HG02642 (cell line): Measurements from ENCODE around the gene COPZ1.
"Not testable (repeated sequence)": the region's sequence is repeated elsewhere in the genome, so short reads cannot be mapped to it uniquely, and the experiment has no call there.

Experiments
- ATAC-seq: cut with Tn5 transposase; IDR thresholded peaks from one replicate; pipeline ENCODE4 v1.9.1; 2021; ENCODE audit warnings: mild to moderate bottlenecking; ENCODE audit not compliant: unreplicated experiment, poor library complexity

The COPZ1 gene, protein sequence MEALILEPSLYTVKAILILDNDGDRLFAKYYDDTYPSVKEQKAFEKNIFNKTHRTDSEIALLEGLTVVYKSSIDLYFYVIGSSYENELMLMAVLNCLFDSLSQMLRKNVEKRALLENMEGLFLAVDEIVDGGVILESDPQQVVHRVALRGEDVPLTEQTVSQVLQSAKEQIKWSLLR

DNA sequence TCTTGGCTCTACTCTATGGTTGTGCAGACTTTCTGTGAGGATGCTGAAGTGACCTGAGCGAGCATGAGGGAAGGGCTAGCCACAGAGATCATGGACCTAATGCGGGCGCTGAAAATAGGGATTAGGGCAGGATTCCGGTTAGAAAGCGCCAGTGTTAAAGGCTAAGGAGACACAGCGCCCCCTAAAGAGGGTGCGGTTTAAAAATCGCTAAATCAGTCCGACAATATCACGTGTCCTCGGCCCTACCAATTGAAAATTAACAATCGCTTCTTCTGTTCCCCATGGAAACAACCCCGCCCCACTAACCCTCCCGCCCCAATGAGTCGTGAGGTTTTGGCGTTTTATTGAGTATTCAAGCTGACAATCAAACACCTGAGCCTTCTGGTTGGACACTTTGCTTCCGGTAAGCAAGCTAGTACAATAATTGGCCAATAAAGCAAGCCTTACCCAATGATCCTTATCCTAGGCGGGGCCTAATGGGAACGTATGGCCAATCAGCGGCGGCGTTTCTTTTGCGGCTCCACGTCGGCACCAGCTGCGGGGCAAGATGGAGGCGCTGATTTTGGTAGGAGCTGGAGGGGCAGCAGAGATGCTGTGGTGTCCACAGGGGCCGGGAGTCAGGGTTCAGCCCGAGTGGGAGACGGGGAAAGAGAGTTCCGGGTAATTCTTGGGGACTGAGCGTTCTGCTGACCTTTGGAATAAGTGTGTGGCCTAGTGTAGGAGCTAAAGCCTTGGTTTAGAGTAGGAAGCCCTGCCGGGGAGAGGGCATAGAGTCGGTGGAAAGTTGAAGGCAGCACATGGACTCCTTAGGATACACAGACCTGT lies at the start of gene COPZ1:
COPZ1 (plus strand) TSS at position 515 of the 825 bp plus-strand sequence; CDS start at position 548, 33 bp downstream.
- ATAC-seq = peak; percentile 99

DNA sequence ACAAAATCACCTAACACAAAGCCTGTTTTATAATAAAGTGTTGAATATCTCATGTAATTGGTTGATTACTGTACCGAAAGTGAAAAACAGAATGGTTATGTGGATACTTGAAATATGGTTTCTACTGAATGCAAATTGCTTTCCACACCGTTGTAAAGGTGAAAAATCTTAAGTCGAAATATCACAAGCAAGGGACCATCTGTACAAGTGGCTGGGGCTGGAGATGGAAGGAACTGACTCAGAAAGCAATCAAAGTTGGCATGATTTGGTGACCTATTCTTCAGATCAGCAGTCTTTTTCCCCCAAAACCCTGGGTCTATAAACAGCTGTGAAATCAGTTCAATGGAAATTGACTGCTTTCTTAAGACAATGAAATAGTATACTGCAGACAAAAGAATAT lies 48.6 kb upstream of the COPZ1 start:
- ATAC-seq = no peak

DNA sequence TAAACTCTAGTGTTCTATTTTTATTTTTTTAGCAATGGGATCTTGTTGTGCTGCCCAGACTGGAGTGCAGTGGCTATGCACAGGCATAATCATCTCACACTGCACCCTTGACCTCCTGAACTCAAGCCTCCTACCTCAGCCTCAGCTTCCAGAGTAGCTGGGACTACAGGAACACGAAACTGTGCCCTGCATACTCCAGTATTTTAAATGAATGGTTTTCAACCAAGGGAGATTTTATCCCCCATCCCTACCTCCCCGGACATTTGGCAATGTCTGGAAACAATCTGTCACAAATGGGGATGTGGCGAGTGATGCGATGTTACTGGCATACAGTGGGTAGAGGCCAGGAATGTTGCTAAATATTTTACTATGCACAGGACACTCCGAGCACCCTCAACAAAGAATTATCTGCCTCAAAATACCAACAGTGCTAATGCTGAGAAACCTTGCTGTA lies 47.1 kb upstream of the COPZ1 start:
- no peak for ATAC-seq

DNA sequence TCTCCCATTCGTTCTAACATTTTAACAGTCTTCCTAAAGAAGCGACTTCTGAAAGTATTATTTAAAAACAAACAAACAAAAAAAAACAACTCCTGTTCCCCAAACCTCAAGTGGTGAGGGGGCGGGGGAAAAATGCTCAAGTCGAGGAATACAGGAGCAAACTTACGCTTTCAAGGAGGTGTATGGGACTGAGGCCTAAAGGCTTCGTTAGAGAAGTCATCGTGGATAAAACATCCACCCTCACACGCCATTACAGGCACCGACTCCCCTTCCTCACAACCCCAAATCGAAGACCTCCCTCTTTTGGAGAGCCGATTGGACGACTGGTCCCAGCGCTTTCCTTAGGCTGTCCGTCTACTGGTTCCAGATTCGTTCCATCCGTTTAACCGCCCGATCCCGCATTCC lies 45.7 kb upstream of the COPZ1 start:
- no peak for ATAC-seq

DNA sequence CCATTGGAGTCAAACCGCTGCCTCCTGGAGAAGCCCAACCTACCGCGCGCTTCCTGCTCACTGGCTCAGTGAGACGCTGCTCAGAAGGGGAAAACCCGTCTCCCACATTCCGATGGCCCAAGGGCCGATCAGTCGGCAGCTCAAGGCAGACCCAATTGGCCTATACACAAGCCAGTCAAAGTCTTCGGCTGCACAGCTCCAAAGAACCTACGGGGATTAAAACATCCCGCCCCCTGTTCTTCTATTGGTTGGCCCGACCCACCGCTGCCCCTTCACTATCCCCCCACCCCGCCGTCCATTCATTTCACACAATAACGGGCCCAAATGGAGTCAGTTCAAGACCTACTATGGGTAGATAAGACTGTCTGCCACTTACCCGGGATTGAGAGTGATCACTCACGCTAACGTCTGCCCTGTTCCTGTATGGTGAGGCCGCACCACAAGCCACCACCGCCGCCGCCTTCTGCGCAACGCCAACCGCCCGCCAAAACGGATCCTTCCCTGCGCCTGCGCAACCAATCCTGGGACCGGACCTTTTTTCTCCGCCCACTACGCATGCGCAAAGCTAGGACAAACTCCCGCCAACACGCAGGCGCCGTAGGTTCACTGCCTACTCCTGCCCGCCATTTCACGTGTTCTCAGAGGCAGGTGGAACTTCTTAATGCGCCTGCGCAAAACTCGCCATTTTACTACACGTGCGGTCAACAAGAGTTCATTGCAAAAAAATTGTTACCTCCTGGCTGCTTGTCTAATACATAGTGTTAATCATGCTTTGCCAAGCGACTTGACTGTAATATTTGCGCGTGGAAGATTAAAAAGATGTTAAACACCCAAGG lies 45.1 kb upstream of the COPZ1 start, which contains the start of gene CBX5:
CBX5 (minus strand) TSS at position 491 of the 836 bp plus-strand sequence. CDS start 22,472 bp downstream, outside the sequence.
- peak; percentile 68 for ATAC-seq

DNA sequence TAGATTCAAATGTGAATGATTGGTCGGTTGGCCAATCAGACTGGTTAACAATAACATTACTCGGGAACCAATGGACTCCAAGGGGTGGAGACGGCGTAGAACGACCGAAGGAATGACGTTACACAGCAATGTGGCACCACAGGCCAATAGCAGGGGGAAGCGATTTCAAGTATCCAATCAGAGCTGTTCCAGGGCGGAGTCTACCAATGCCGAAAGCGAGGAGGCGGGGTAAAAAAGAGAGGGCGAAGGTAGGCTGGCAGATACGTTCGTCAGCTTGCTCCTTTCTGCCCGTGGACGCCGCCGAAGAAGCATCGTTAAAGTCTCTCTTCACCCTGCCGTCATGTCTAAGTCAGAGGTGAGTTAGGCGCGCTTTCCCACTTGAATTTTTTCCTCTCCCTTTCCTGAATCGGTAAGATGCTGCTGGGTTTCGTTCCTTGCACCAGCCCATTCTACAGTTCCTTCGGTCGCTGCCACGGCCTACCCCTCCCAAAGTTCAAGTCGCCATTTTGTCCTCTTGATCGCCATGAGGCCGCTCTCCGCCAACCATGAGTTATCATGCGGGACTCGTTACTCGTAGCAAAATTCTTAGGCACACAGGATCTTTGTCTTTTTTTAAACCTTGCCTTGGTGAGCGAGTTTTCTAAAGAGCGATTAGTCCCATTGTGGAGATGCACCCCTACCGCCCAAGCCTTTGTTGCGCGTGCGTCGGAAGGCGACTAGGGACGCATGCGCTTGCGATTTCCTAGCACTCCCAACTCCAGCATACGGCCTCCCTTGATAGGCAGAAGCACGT lies 44.3 kb upstream of the COPZ1 start, which contains the start of gene HNRNPA1:
HNRNPA1 (plus strand) TSS at position 259 of the 793 bp plus-strand sequence; CDS start at position 341, 82 bp downstream.
- peak; percentile 87 for ATAC-seq

DNA sequence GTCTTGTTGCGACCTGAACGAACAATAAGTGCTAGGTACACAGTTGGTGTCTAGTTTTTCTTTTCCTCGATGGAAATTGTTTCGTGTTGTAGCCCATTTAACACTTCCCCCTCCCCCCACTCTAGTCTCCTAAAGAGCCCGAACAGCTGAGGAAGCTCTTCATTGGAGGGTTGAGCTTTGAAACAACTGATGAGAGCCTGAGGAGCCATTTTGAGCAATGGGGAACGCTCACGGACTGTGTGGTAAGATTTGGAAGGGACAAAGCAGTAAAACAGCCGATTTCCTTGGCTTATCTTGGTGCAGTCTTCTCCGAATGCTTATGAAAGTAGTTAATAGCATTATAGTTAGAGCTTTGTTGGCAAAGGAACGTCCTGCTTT lies 43.7 kb upstream of the COPZ1 start:
- ATAC-seq = not testable (repeated sequence)

DNA sequence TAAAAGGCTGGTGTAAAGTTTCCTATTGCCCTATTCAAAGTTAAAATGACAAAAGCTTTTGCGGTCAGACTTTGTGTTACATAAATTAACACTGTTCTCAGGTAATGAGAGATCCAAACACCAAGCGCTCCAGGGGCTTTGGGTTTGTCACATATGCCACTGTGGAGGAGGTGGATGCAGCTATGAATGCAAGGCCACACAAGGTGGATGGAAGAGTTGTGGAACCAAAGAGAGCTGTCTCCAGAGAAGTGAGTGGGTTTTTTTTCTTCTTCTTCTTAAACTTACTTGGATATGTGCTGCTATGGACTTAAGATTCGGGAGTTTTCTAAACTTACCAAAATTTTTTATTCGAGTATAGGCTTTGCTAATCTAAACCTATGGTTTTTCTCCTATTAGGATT lies 43.2 kb upstream of the COPZ1 start:
- ATAC-seq = not testable (repeated sequence)

DNA sequence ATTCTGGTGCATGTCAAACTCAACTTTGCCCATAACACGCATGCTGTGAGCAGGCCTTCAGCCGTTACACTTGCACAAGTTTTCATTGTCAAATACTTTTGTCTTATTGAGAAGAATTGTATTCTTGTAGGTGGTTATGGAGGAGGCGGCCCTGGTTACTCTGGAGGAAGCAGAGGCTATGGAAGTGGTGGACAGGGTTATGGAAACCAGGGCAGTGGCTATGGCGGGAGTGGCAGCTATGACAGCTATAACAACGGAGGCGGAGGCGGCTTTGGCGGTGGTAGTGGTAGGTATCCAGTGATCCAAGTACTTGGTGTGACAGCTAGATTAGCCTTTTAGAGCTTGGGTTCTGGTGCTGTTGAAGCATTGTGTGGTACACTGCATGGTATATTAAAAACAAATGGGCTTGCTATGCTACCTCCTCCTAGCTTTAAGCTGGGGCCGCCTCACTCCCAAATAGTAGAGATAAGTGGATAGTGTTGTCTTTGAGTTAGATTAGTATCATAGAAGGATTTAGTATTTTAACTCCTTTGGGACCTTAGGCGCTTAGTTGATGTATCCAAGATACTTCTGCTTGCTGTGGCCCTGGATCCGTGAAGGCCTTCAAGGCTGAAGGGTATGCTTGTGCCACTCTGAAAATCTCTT lies 41.9 kb upstream of the COPZ1 start:
- ATAC-seq = no peak

DNA sequence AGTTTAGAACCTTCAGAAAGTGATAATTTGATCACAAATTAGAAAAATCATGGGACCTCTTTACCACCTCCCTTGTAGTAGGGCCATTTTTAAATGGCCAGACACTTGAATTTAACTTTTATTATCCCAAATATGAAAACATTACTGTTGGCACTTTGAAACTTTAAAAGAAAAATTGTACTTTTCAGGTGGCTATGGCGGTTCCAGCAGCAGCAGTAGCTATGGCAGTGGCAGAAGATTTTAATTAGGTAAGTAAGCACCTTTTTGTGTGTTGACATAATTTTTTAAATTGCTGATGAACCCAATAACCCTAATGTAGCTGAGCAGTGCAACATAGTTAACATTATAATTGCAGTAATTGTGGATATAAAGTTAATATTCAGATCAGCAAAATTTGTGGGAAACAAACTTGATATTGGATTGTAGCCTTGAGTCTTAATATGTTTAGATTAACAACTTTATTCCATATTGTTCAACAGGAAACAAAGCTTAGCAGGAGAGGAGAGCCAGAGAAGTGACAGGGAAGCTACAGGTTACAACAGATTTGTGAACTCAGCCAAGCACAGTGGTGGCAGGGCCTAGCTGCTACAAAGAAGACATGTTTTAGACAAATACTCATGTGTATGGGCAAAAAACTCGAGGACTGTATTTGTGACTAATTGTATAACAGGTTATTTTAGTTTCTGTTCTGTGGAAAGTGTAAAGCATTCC lies 40.7 kb upstream of the COPZ1 start:
- ATAC-seq = not testable (repeated sequence)

DNA sequence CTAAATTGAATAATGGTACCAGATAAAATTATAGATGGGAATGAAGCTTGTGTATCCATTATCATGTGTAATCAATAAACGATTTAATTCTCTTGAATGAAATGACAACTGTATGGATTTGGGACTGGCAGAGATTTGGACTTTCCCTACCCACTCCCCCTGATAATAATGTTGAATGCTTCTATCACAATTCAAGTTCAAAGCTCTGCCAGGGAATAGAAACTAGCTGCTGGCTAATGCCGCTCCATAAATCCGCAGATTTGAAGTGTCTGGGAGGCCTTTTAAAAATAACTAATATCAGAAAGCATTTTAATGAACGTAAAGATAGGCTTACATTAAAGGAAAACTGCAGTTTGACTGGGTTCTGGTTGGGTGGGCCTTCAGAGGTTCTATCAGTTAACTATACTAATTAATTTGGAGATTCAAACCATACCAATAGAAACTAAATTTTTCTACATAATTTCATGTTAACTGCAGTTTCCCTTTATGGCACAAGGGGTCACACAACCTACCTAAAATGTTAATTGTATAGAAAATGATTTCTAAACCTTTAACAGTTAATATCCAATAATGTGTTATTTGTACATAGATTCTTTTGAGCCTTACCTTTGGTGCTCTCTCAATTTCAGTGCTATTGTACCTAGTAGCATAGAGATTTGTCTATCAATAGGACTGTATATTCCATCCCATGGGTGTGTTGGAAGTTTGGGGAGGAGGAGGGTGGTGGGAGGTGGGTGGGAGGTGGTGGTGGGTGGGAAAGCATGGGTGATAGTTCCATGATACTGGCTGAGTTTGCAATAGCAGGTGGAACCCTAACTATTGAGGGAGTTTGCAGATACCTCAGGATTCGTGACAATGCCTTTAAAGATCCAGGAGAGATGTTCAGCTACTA lies 39.5 kb upstream of the COPZ1 start:
- ATAC-seq = no peak

DNA sequence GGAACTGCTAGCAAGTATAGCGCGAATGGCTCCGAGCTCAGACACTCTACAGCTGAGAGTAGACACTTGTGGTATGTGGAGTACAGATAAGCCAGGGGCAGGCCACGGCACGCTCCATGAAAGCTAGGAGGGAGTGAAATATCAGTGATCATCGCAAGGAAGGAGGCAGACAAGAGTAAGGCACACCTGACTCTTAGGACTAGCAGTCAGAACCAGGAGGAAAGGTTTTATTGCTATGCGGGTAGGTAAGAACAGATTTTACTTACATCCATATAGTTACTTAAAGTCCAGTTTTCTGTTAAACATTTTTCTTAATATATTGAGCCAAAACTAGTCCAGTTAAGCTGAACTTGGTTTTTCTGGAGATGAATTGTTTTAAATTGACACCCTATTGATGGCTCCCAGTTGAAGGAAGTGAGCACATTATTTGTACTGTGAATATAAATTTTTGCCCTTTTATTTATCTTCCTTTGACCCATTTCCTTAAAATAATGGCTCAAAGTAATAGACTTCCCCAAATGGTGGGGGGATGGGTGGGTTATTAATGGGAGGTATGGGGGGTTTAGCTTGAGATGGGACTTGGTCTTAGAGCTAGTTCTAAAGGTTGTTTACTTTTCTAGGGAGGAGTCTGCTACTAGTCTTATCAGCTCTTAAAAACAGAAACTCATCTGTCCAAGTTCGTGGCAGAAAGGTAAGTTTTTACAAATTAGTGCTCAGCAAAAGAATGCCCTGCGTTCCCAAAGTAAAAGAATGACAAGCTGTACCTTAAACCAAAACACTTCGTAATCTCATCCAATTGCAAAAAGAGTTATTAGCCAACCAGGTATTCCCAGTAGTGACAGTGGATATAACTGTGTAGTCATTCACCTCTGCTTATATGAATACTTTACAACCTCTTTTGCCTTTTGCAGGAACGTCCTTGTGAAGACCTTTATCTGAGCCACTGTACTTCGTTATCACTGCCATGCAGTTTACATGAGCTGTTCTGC lies 38.6 kb upstream of the COPZ1 start:
- no peak for ATAC-seq

DNA sequence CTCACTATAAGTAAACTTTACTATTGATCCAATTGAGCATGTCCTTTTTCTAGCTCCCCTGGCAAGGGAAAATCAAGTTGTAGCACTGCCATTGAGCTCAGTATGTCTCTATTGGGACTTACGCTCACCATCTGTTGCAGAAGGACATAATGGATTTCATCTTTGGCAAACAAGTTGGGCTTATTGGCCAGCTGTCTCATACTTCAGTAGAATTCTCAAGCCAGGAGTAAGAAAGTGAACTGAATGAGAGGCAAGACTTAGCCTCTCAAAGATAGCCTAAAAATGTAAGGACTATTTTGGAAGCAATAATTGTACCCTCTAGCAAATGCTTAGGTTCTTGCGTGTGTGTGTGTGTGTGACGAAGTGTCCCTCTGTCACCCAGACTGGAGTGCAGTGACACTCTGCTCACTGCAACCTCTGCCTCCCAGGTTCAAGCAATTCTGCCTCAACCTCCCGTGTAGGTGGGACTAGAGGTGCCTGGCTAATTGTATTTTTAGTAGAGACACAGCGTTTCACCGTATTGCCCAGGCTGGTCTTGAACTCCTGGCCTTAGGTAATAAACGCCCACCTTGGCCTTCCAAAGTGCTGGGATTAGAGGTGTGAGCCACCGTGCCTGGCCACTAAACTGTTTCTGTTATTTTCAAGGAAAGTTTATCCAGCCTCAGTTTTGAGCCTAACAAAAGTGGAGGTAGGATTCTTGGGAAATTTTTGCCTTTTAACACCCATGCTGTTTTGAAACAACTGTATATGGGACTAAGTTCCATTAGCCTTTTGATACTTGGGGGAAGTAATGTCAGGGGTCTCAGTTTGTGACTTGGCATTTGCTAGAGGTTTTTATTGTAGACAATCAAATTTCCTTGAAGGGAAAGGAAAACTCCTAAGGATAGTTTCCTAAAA lies 37.4 kb upstream of the COPZ1 start:
- no peak for ATAC-seq

DNA sequence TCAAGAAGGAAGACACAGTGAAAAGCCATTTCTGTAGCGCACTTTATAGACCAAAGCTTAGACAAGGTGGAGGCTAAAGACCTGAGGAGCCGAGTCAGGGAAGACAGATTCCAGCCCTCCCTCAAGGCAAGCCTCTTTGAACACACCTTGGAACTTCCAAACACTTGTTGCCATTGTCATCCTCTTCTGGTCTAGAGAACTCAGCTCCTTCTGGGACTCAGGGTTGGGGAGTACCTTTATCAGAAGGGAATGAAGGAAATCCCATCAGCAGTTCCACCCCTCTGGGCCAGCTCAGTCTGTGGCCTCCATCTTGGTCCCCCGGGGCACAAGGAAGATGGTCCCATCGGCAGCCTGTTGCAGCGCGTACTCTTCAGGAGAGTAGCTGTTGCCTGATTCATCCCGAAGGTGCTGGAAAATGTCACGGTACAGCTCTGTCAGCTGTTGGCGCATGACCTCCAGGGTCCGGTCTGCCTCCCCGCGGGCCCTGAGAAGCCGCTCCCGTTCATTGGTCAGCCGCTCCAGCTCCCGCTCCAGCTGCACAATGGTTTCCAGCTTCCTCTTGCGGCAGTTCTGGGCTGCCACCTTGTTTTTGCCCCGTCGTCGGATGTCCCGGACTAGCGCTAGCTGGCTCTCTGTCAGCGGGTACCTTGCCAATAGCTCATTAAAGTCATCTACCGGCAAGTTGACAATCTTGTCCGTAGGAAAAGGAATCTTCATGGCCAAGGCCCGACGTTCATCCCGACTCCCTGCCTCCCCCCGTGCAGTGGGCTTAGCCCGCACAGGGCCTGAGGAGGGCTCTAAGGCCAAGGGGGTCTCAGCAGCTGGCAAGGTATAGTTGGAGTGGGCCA lies 32.6 kb upstream of the COPZ1 start:
- ATAC-seq = no peak

DNA sequence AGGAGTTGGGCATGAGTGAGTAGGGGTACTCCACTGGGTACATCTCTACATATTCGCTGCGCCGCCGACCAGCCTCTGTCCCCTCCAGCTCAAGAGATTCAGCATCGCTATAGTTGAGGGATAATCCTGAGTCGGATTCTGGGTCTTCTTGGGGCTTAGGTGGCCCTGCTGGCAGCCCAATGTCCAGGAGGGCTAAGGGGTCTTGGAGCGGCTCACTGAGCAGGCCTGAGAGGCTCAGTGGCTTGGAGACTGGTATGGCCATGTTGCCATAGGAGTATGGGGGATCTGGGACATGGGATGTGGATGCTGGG lies 32.0 kb upstream of the COPZ1 start:
- no peak for ATAC-seq
